Vagina (tissue), 2 donors: ENCODE measurements around the gene GAA. TPM values are rescaled to one million over a fixed set of nuclear protein-coding genes. Genes with fewer than 3 reads are reported as not detected.

Experiments used
- DNase-seq, 2 donors: peaks; one replicate each; pipeline ENCODE4 v3.0.0-alpha.2; 2017; ENCODE audit errors: extremely low spot score in 2 of 2
- H3K27ac ChIP-seq: fragments of 200-600 bp; sonication (generic); one replicate; pipeline ENCODE4 v1.5.1; 2019
- H3K27me3 ChIP-seq: fragments of 200-600 bp; sonication (generic); one replicate; pipeline ENCODE4 v1.5.1; 2019
- H3K36me3 ChIP-seq, 2 donors: fragments of 200-600 bp; sonication (generic); one replicate each; pipeline ENCODE4 v1.5.1; 2017 to 2019
- H3K4me1 ChIP-seq: fragments of 200-600 bp; sonication (generic); one replicate; pipeline ENCODE4 v1.5.1; 2019
- H3K4me3 ChIP-seq, 2 donors: fragments of 200-600 bp; sonication (generic); 1 replicate in 1 of 2; 2 replicates in 1 of 2; pipeline ENCODE4 v1.5.1; 2016 to 2019
- H3K9me3 ChIP-seq: fragments of 200-600 bp; sonication (generic); one replicate; pipeline ENCODE4 v1.5.1; 2019
- CTCF ChIP-seq, 3 experiments: fragments of 450-650 bp in 2 of 3; fragments of 200-600 bp in 1 of 3; sonication (generic) in 1 of 3; IDR thresholded peaks; one replicate each; pipeline ENCODE4 v1.5.1; 2017 to 2019; ENCODE audit warnings: antibody characterized with exemption in 3 of 3, mild to moderate bottlenecking in 2 of 3, moderate library complexity in 2 of 3
- POLR2A ChIP-seq, 2 donors: fragments of 450-650 bp; IDR thresholded peaks; one replicate each; pipeline ENCODE4 v1.6.1; 2017; ENCODE audit warnings: antibody characterized with exemption in 2 of 2, mild to moderate bottlenecking in 2 of 2, moderate library complexity in 2 of 2
- POLR2AphosphoS5 ChIP-seq, 2 donors: sonication (generic); formaldehyde crosslinking; IDR thresholded peaks; one replicate each; pipeline ENCODE4 v1.9.0; 2017; ENCODE audit warnings: antibody characterized with exemption in 2 of 2, mild to moderate bottlenecking in 2 of 2, low read depth in 1 of 2; ENCODE audit not compliant: insufficient read depth in 1 of 2
- intact Hi-C: fragments of 100-400 bp; cut with DNase I; formaldehyde crosslinking; loops from one replicate; pipeline ENCODE4 v1.15.1; 2023
- total RNA-seq: library from RNA; depleted of rRNA; stranded (reverse); fragments of >200 nt; gene quantifications from one replicate; pipeline ENCODE4 v1.2.3, GENCODE V29; 2016

The GAA gene
- total RNA-seq, 1 donor from 2014 or later: 34.1 TPM

GRCh38 chr17:80118601-80119270, 17.4 kb downstream of the GAA start:
- TF ChIP-seq POLR2AphosphoS5 (IDR thresholded peaks at IDR 0.05; ENCODE audit: insufficient read depth in 1 of 2, low read depth in 1 of 2): no peak
- TF ChIP-seq POLR2A (IDR thresholded peaks at IDR 0.05): no peak
- TF ChIP-seq CTCF (IDR thresholded peaks at IDR 0.05): no peak
- peaks cover 0 to 7% of the 10 kb centered on the region in 2 donors for H3K36me3 ChIP-seq
- intact Hi-C loops: no loop called here

GRCh38 chr17:80119271-80119791, 17.9 kb downstream of the GAA start:
- TF ChIP-seq POLR2AphosphoS5 (IDR thresholded peaks at IDR 0.05; ENCODE audit: insufficient read depth in 1 of 2, low read depth in 1 of 2) (no peak), CTCF (IDR thresholded peaks at IDR 0.05) (no peak), POLR2A (IDR thresholded peaks at IDR 0.05) (no peak)
- no peaks in the 10 kb centered on the region for H3K9me3 ChIP-seq
- H3K36me3 ChIP-seq: peaks cover 0 to 7% of the 10 kb centered on the region in 2 donors
- no peaks in the 10 kb centered on the region for H3K4me1 ChIP-seq
- H3K4me3 ChIP-seq: no peak overlapping the region
- intact Hi-C loops: no loop called here
- H3K27ac ChIP-seq: no peak overlapping the region
- no peak for DNase-seq
- no peaks in the 10 kb centered on the region for H3K27me3 ChIP-seq

More at GRCh38 chr17:80118601-80119270, 17.4 kb downstream of the GAA start:
- Histone ChIP-seq H3K4me1 (no peaks in the 10 kb centered on the region), H3K27ac (no peak overlapping the region), H3K4me3 (no peak overlapping the region), H3K9me3 (no peaks in the 10 kb centered on the region), H3K27me3 (no peaks in the 10 kb centered on the region)
- DNase-seq: no peak

- no peak for DNase-seq
- Histone ChIP-seq H3K27me3 (no peaks in the 10 kb centered on the region), H3K36me3 (peaks cover 0 to 7% of the 10 kb centered on the region in 2 donors), H3K9me3 (no peaks in the 10 kb centered on the region), H3K27ac (no peak overlapping the region), H3K4me1 (no peaks in the 10 kb centered on the region), H3K4me3 (no peak overlapping the region)
- TF ChIP-seq POLR2A (IDR thresholded peaks at IDR 0.05) (no peak), CTCF (IDR thresholded peaks at IDR 0.05) (no peak), POLR2AphosphoS5 (IDR thresholded peaks at IDR 0.05; ENCODE audit: insufficient read depth in 1 of 2, low read depth in 1 of 2) (no peak)
- intact Hi-C loops: no loop called here
Measured at GRCh38 chr17:80119839-80120238, 18.5 kb downstream of the GAA start.

GRCh38 chr17:80122026-80122575, 20.7 kb downstream of the GAA start:
- Histone ChIP-seq H3K4me3 (no peak overlapping the region), H3K27me3 (no peaks in the 10 kb centered on the region), H3K9me3 (no peaks in the 10 kb centered on the region), H3K36me3 (peaks cover 0 to 7% of the 10 kb centered on the region in 2 donors), H3K27ac (no peak overlapping the region), H3K4me1 (no peaks in the 10 kb centered on the region)
- no peak for DNase-seq
- intact Hi-C loops: no loop called here
- no peak for TF ChIP-seq CTCF (IDR thresholded peaks at IDR 0.05)
- TF ChIP-seq POLR2AphosphoS5 (IDR thresholded peaks at IDR 0.05; ENCODE audit: insufficient read depth in 1 of 2, low read depth in 1 of 2): no peak
- TF ChIP-seq POLR2A (IDR thresholded peaks at IDR 0.05): no peak
